ENCODE data around the gene PLAC1.

Gene PLAC1

DNA sequence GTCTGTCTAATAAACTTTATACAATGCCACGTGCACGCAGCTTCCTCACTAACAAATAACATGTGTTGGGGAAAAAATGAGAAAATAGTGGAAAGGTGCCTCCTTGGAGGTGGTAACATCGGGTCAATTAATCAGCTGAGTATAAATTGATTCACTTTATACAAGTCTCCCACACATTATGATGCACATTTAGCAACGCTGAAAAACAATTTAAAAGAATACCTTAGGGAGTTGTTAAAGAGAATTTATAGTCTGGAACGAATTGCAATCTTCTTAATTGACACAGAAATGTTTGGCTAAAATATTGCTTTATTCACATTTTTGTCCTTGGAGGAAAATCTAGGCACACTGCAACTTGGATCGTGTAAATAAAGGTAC is 114.1 kb downstream of the PLAC1 start:
- DNase-seq = no peak

DNA sequence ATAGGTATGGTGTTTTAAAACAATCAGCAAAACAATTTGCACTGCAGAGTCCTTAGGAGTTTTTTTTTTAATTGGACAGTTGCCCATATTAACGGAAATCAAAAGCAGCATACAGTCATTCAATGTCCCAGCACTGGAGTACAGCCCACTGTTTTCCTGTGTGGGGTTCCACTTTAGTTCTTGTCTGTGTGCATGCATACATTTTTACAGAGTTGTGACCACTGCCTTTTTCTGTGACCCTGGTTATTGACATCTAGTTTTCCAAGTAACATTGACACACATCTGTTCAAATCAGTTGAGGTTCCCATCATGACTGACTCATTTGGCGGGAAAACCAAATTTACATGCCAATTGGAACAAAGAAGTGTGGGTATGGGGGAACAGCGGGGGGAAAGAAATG is 115.0 kb downstream of the PLAC1 start:
- DNase-seq = no peak

DNA sequence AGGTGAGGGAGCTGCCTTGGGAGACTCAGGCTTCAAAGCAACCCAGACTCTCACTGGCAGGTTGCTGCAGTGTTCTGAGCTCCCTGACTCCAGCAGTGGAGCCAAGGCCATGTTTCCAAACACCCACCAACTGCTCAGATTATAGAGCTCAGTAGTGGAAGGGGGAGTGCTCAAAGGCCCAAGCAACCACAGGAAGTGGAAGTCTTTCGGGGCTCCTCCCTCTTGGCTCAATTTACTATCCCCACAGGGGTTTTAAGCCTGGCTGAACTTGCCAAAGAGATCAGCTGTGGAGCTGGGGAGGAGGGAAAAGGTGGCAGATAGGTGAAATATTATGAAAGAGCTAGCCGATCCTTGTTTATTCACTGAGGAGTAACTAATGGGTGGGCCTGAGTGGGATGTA is 115.8 kb downstream of the PLAC1 start:
- no peak for DNase-seq

DNA sequence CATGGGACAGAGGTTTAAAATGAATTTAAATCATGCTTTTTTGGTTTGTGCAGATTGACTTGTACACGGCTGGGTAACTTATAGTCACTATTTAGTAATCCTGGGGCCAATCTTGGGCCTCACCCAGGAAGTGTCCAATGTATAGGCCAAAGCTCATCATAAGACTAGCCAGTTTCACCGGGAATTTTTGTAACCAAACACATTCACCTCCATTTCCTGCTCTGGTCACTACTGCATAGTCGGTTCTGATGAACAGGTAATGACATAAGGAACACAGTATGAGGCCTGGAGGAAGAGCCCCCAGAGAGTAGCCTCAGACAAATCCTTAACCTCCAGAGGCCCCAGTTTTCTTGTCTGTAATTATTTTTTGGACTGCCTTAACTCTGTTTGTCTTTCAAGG is 116.4 kb downstream of the PLAC1 start:
- no peak for DNase-seq

DNA sequence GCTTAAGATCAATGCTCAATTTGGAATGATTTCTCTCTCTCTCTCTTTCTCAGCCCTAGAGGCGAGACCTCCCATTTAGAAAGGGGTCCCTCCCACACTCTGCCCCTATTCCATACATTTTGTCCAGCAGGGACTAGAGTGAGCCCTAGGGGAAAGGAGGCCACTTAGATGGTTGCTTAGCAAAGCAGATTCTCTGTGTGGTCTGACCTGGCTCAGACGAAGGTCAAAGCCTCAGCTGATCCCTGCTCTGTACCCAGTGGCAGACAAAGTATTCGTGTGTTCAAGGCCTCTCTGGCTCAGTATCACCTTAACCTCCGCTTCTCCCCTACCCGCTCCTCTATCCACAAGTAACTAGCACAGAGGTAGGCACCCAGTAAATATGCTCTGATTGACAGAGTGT is 120.0 kb downstream of the PLAC1 start:
- DNase-seq = no peak

DNA sequence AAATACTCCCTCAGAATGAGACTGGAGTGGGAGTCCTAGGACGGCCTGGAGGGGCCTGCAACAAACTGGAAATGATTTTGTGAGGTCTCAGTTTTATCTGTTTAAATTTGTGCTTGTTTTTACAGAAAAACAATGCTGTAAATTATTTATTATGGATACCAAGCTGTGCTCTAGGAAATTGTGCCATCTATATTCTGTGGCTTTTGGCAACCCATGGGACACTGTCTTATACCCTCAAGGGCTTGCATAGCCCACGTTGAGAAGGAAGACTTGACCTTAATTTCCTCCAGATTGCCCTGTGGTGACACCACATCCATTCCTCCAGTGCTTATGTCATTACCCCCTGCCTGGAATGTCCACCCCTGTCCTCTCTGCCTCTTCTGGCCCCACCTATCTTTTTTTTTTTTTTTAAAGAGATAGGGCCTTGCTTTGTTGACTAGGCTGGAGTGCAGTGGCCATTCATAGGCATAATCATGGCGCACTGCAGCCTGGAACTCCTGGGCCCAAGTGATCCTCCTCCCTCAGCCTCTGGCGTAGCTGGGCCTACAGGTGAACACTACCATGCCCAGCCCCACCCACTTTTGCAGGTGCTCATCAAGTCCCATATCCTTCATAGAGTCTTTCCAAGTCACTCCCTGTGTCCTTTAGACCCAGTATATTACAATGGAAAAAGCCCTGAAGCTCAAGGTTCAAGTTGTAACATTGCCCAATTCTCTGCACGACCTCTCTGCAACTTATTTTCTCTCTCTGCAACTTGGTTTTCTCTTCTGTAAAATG is 120.9 kb downstream of the PLAC1 start:
- DNase-seq = no peak

DNA sequence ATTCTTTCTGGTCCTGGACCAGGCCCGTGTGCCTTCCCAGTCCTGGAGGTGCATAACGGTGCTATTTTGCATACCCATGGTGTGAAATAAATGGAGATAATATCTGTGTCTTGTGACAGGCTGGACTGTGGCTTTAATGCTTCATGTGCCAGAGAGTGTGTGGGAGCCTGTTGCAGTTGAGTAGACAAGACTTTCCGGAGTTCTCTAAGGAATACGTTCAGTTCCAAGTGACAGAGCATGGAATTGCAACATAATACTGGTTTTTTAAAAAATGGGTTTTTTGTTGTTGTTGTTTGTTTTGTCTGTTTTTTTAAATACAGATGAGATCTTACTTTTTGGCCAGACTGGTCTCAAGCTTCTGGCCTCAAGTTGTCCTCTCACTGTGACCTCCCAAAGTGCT is 124.3 kb downstream of the PLAC1 start:
- no peak for DNase-seq

DNA sequence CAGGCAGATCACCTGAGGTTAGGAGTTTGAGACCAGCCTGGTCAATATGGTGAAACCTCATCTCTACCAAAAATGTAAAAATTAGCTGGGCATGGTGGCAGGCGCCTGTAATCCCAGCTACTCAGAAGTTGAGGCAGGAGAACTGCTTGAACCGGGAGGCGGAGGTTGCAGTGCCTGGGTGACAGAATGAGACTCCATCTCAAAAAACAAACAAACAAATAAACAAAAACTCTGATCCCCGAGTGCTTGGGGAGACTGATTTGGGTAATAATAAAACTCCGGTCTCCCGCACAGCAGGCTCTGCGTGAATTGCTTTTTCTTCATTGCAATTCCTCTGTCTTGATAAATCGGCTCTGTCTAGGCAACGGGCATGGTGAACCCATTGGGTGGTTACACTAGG is 124.9 kb downstream of the PLAC1 start:
- no peak for DNase-seq

DNA sequence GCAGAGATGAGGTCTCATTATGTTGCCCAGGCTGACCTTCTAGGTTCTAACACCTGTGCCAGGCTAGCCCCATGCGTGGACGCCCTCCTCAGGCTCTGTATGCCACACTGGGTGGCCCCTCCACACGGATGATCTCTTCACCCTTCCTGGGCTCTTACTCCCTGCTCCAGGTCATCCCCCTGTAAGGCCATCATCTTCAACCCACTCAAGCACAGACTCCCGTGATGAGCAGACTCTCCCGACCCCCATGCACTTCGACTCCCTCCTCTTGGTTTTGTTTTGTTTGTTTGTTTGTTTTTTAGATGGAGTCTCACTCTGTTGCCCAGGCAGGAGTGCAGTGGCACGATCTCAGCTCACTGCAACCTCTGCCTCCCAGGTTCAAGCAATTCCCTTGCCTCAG is 127.4 kb downstream of the PLAC1 start:
- DNase-seq = no peak

DNA sequence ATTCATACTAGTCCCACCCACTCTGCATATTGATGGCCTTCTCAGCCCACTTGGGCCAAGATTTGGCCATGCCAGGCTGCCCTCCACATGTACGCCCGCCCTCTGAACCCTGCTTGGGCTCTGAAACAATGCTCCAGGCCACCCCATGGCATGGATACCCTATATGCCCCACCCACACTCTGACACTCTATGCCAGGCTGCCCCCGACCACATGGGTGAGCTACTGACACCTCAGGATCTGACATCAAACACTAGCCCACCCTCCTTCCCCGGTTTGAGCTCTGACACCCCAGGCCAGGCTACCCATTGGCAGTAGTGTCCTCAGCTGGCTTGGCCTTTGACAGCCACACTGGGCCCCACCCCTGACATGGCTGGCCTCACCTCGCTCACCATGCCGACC is 128.8 kb downstream of the PLAC1 start:
- DNase-seq = no peak

DNA sequence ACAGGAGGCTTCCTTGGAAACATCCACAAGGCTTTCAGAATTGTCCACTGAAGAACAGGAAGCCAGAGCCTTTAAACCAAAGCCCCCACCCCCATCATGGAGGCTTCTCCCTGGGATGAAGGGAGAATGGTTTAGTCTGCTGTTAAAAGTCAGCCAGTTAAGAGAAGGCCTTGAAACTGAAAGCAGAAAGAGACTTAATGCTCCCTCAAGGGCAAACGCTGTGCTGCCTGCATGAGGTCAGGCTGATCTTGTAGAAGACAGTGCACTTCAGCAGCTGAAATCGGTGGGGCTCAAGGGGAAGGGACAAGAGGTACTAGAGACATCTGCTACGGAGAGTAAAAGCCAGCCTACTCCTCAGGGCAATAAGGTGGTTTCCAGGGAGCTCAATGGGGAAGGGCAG is 129.3 kb downstream of the PLAC1 start:
- no peak for DNase-seq

DNA sequence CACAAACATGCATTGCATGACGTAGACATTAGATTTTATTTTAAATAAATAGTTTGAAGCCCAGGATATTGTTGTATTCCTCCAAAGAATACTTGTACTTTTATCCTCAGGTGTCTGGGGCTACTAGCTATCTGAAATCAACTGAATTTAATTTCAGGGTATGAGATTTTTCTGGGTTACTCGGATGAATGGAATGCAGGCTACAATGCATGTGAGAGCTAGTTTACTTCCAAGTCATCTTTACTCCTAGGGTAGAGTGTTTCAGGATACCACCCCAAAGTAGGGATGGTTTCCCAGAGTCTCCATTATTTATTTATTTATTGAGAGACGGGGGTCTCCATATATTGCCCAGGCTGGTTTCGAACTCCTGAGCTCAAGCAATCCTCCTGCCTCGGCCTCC is 131.9 kb downstream of the PLAC1 start:
- DNase-seq = no peak

DNA sequence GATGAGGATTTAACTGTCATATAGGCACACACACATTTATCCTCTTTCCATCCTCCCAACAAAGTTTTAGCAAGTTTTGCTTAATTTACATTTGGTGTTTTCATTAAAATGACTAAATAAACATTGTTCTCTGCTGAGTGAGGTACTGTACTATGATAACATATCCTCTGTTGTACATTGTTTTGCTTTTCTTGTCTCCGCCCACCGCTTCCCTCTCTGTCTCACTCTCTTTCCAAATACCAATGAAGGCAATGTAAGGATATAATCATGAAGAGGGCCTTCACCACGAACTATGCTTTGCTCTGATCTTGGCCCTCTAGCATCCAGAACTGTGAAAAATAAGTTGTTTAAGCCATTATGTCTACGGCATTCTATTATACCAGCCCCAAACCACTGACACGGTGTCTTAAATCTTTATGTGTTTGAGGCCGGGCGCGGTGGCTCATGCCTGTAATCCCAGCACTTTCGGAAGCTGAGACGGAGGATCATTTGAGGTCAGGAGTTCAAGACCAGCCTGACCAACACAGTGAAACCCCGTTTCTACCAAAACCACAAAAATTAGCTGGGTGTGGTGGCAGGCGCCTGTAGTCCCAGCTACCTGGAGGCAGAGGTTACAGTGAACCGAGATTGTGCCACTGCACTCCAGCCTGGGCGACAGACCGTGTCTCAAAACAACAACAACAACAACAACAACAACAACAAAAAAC is 133.0 kb downstream of the PLAC1 start:
- no peak for DNase-seq

DNA sequence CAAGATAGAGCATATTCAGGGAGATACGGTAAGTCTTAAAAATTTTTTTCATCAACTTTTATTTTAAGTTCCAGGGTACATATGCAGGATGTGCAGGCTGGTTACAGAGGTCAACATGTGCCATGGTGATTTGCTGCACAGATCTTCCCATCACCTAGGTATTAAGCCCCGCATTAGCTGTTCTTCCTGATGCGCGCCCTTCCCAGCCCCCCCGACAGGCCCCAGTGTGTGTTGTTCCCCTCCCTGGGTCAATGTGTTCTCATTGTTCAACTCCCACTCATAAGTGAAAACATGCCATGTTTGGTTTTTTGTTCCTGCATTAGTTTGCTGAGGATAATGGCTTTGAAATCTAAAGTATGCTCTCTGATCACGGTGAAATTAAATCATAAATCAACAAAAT is 134.1 kb downstream of the PLAC1 start:
- DNase-seq = no peak

DNA sequence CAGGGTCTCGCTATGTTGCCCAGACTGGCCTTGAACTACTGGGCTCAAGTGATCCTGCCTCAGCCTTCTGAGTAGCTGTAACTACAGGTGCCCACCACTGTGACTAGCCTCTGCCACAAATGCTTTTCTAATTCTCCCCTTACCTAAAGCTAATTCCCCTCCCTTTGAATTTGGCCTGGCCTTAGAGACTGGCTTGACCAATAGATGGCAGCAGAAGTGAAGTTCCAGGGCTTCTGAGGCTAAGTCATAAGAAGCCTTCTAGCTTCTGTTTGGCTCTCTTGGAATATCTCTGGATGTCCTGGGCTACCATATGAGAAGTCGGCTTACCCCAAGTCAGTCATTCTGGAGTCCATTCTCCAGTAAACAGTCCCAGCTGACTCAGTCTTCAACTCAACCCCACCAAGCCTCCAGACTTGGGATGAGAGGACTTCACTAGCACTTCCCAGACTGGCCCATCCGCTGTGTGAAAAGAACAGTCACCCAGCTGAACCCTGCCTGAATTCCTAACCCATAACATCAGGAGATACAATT is 137.3 kb downstream of the PLAC1 start:
- no peak for DNase-seq

All from anterior cingulate cortex (tissue), 58 donors.